Measurements from ENCODE around the gene STXBP6. TPM values are rescaled to one million over a fixed set of nuclear protein-coding genes. Genes with fewer than 3 reads are reported as not detected.
A peak's percentile ranks its signal among the peaks of the same experiment; 100 is the strongest.

STXBP6 gene
- total and polyA plus RNA-seq, 2 of the 13 experiments (the other 11 are each of a cell fraction or from before 2014, with no cell fraction given) = 35.3 to 42.8 TPM

GRCh38 chr14:24840204-24840893 is 209.6 kb downstream of the STXBP6 start (continued):
- TF ChIP-seq NFE2L2 (IDR thresholded peaks at IDR 0.05; ENCODE audit: low read length) (no peak), ZBTB7B (CRISPR knock-in tag; IDR thresholded peaks at IDR 0.05) (no peak), USF2 (IDR thresholded peaks at IDR 0.05; ENCODE audit: low read depth, low read length) (no peak), USF2 (CRISPR knock-in tag; IDR thresholded peaks at IDR 0.05; ENCODE audit: borderline replicate concordance) (0 out of 2 replicates have a peak, but pooled peaks have one; percentile 10), ELK4 (CRISPR knock-in tag; IDR thresholded peaks at IDR 0.05; ENCODE audit: borderline replicate concordance) (no peak), ZNF644 (CRISPR knock-in tag; IDR thresholded peaks at IDR 0.05; ENCODE audit: low read depth) (peak; percentile 87), SP1 (IDR thresholded peaks at IDR 0.05) (no peak), SP1 (CRISPR knock-in tag; IDR thresholded peaks at IDR 0.05) (no peak), IKZF1 (IDR thresholded peaks at IDR 0.05) (no peak), ZBTB1 (CRISPR knock-in tag; IDR thresholded peaks at IDR 0.05; ENCODE audit: borderline replicate concordance) (no peak), ZNF703 (CRISPR knock-in tag; IDR thresholded peaks at IDR 0.05; ENCODE audit: borderline replicate concordance) (no peak), ZNF263 (CRISPR knock-in tag; IDR thresholded peaks at IDR 0.05) (no peak), ZNF280B (CRISPR knock-in tag; IDR thresholded peaks at IDR 0.05; ENCODE audit: borderline replicate concordance) (no peak), SMAD3 (CRISPR knock-in tag; IDR thresholded peaks at IDR 0.05) (0 out of 2 replicates have a peak, but pooled peaks have one; percentile 55), CENPT (CRISPR knock-in tag; IDR thresholded peaks at IDR 0.05; ENCODE audit: low read depth) (no peak), RCOR2 (CRISPR knock-in tag; IDR thresholded peaks at IDR 0.05) (no peak), ZNF788 (CRISPR knock-in tag; IDR thresholded peaks at IDR 0.05; ENCODE audit: borderline replicate concordance) (peak; percentile 40; the same call in 1 of the 2 replicates), TFE3 (CRISPR knock-in tag; IDR thresholded peaks at IDR 0.05) (no peak), SIX1 (CRISPR knock-in tag; IDR thresholded peaks at IDR 0.05; ENCODE audit: borderline replicate concordance) (peak; percentile 89), ZNF205 (CRISPR knock-in tag; IDR thresholded peaks at IDR 0.05) (peak; percentile 16; the same call in 1 of the 2 replicates)

Measured in HepG2 (cell line).